Stimulated activated CD8-positive, alpha-beta memory T cell treated with anti-CD3 and anti-CD28 coated beads, Interleukin-12 subunit alpha, Interleukin-12 subunit beta, amount 100 ng/mL, for 1 hour (primary cell): Measurements from ENCODE around the gene ETFA.
"Not testable (repeated sequence)": the region's sequence is repeated elsewhere in the genome, so short reads cannot be mapped to it uniquely, and the experiment has no call there.

Source experiments
- DNase-seq: peaks from one replicate; pipeline ENCODE4 v3.0.0-alpha.2; 2020; ENCODE audit warnings: low read depth

Gene ETFA

DNA sequence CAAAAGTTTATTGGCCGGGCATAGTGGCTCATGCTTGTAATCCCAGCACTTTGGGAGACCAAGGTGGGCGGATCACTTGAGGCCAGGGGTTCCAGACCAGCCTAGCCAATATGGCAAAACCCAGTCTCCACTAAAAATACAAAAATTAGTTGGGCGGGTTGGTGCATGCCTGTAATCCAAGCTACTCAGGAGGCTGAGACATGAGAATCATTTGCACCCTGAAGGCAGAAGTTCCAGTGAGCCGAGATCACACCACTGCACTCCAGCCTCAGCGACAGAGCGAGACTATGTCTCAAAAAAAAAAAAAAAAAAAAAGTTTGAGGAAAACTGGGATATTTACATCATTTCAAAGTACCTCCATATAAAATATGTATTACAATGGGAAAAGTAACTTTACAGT is 40.4 kb downstream of the ETFA start:
- no peak for DNase-seq

DNA sequence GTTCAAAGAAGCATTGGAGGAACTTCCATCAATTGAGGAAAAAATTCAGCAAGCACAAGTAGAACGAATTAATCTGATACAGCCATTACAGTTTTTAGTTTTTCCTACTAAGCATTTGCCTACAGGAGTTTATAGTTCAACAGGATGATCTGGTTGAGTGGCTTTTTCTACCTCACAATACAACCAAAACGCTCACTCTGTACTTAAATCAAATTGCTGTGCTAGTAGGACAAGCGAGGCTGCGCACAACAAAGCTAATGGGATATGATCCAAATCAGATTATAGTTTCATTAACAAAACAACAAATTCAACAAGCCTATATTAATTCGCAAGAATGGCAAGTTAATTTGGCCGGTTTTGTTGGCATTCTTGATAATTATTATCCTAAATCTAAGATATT is 44.2 kb downstream of the ETFA start:
- DNase-seq, result no peak

DNA sequence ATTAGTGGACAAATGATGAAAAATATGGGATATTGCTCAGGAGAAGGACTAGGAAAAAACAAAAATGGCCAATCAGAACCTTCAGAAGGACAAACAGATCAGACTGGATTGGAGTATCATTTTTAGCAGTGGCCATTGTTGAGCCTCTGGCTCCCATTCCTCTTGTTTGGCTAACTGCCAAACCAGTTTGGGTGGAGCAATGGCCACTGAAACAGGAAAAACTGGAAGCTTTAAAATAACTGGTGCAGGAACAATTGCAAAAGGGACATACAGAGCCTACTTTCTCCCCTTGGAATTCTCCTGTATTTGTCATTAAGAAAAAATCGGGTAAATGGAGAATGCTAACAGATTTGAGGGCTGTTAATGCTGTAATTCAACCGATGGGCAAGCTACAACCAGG is 45.5 kb downstream of the ETFA start:
- DNase-seq, result not testable (repeated sequence)

DNA sequence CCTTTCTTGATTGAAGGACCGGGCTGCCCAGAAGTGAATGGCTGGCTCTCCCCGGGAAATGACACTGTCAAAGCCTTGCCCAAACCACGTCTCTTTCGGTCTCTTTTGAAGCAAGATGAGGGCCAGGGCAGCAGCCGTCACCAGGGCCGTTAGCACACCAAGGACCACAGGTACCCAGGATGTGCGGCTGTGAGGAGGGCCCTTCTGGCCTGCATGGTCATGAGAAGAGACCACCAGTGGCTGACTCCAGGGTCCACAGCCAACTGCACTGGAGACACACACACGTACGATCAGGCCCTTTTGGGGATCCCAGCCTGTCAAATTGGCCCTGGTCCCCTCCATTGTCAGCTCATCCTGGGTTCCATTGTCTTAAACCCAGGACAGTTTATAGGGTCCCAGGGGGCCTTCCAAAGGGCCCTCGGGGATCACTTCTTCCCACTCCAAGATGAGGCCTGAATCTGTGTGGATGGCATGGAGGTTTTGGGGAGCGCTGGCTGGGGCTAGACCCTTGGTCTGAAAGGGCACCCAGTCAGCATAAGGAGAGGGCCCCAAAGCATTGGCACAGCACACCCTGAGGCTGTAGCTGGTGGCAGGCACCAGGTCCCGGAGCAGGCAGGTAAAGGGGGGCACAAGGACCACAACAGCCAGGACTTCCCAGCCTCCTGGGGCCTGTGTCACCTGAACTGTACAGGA is 50.9 kb downstream of the ETFA start:
- DNase-seq, result no peak

DNA sequence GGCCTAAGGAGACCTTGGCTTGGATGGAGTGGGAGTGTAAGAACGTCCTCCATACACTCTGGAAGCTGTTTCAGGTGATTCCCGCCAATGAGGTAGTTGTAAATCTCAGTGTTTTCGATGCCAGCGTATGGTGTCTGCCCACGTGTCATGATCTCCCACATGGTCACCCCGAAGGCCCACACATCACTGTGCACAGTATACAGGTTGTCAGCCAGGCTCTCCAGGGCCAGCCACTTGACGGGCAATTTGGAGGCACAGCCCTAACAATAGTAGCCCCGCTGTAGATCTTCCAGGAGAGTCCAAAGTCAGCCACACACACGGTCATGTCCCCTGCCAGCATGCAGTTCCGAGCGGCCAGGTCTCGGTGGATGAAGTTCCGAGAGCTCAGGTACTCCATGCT is 51.9 kb downstream of the ETFA start:
- no peak for DNase-seq

DNA sequence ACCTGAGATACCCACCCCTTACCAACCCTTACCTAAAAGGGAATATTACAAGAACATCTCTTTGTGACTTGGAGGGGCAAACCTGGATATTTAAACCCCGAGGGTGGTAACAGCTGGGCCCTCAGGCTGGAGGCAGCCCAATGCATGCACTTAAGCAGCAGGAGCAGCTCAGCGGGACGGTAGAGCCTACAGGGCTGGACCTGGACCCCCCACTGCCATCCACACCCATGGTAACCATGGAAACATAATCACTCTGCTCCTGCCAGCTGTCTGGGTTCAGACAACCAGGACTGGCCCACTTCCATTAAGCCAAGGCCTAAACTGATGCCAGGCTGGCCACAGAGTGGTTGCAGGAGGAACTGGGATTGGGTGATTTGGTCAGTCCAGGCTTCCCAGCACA is 52.8 kb downstream of the ETFA start:
- DNase-seq, result no peak

DNA sequence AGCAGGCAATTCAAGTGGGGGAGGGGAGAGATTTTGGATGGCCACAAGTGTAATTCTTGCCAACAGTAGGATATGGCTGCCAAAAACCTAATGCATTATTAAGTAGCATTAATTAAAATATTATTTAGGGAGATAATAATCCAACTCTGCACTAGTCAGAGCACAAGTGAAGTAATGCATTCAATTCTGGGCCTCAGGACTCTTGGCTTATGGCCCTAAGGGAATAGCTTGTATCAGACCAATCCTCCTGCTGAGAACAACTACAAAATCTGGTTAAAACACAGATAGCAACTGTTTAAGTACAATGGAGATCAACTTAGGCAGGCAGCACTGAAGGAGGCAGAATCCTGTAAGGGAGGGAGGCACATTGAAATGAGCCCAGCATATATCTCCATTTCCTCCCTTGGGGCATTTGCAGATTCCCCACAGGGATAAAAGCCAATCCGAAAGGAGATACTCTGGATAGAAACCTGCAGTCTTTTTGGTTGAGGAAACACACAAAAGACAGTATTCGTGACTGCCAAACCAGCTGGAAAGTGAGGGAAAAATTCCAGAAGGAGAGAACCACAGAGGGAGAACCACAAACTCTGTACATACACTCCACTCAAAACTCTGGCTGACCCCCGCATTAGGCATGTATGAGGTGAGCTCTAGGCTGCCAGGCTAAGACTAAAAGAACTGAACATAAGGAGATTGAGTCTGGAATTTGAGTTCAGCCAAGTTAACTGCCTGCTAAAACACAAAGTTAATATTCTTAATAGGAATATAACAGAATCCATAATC is 57.4 kb downstream of the ETFA start:
- DNase-seq, result no peak

DNA sequence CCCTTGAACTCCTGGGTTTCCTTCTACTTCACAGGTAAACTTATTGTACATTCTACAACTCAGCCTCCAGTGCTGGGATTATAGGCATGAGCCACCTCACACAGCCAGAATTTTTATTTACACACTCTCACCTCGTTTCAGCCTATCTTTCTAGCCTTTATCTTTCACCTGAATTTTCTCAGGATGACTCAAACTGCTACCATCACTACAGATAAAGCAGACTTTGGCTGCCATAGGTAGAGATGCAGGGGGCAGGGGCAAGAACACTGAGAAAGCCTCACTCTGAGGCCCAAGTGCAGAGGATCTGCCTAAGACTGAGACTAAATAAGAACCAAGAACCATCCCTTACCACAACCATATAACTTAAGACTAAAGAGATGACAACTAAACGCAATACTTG is 59.0 kb downstream of the ETFA start:
- DNase-seq, result no peak

DNA sequence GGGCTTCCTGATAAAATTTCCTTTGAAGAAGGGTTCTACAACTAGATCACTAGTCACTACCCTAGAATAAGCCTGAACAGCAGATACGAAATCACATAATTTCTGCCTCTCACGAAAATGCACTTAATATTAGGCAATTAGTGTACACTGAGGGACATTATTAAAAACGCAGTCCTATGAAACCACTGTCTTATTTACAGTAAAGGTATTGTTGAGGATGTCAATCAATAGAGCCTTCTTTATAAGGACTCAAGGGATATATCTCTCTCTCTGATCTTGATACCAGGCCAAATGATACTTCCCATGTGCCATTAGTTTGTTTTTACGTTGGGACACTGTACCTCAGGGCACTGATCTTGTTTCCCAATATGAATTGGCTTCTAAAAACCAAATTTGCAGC is 59.6 kb downstream of the ETFA start:
- no peak for DNase-seq

- no peak for DNase-seq
Measured at GRCh38 chr15:76245072-76245610, 66.1 kb downstream of the ETFA start.

DNA sequence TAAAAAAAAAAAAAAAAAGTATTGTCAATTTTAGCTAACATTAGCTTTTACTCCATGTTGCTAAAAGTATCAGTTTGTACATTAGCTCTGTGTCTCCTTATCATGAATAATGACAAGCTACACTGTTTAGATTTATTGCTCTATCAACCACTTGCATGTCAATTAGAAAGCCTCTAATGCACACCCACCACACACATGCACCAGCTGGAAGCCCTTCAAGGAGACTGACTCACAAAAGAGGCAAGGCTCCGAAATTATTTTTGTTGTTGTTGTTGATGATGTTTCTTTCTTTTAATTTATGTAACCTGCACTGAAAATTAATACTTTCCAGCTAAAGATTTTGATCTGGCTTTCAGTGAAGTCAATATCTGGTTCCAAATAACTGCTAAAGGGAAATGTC is 71.5 kb downstream of the ETFA start:
- no peak for DNase-seq

GRCh38 chr15:76236350-76236749 is 74.9 kb downstream of the ETFA start:
- no peak for DNase-seq

DNA sequence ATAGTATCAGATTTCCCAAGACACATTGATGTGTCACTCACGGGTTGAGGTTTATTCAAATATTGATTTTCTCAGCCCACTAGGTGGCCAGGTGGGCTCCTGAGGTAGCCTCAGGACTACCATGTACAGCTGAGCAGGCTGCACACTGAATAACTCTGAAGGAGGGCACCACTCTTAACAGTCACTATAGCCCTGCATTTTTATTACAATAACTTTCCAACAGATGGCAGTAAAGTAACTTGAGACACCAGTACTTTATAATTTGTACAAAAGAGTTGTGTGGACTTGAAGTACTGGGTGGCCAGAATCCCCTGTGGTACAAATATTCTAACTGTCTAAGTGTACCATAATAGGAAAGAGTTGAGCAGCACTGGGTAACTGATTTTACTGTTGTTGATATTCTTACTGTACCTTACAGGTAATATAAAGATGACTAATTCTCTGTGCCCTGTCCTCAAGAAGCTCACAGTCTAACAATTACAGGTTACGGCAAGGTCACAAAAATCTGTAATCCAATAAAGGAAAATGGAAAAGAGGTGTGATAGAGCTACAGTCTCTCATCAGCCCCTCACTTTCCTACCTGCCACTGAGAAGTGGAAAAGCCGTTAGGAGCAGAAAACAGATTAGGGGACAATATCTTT is 76.0 kb downstream of the ETFA start:
- DNase-seq, result no peak

DNA sequence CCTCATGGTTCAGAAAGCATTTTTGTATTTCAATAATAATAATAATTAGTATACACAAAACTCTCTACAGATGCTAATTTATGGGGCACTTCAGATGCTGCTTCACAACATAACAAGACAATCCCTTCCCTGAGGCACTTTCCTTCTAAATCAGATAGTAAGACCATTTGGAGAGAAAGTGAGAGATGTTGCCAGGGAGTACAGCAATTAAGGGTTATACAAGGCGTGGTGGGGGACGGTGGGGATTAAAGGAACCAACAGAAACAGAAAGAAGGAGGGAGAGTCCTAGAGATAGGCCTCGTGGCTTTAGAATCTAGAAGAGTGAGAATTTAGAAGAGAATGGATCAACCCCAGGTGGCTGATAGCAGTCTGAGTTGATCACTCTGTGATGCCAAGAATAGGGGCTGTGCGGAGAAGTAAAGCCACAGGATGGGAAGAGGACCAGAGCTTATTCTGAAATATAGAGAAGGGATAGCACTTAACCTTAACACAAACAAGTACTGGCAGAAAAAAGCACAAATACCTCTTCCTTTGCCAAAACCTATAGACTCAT is 76.9 kb downstream of the ETFA start:
- DNase-seq, result no peak

- DNase-seq, result no peak
Measured at GRCh38 chr15:76233921-76234320, 77.3 kb downstream of the ETFA start.

DNA sequence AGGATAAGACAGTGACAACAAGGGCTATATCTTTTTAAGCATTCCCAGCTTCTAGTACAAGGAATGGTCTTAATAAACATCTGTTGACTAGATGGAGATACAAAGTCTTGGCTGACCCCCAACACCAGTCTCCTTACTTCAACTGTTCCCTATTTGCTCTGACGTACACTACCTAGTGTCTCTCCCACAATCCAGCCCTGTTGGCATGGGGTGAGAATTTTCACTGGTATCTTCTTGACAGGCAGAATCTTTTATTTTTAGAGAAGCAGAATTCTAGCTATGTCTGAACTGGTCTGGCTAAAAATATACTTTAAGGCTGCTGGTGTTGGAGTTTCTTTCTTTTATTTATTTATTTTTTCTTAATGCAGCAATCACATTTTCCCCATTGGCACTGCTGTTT is 82.0 kb downstream of the ETFA start:
- no peak for DNase-seq

DNA sequence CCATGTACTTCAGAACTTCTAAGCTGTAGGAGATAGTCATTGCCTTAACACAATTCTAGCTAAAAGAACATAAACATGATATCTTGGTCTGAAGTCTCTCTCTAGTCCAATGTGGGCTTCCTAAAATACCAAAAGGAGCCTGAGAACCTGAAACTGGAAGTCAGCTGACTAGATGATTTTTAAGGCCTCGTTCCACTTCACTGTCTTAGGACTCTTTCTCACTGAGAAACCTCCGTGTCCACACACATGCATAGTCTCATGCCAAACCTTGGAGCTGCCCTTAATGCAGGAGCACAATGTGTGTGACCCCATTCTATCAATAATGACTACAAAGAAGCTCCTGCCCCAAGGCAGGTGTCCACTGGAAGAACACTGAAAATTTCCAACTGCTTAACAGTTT is 87.7 kb downstream of the ETFA start:
- DNase-seq, result no peak

- DNase-seq, result no peak
Measured at GRCh38 chr15:76222159-76222558, 89.1 kb downstream of the ETFA start.

DNA sequence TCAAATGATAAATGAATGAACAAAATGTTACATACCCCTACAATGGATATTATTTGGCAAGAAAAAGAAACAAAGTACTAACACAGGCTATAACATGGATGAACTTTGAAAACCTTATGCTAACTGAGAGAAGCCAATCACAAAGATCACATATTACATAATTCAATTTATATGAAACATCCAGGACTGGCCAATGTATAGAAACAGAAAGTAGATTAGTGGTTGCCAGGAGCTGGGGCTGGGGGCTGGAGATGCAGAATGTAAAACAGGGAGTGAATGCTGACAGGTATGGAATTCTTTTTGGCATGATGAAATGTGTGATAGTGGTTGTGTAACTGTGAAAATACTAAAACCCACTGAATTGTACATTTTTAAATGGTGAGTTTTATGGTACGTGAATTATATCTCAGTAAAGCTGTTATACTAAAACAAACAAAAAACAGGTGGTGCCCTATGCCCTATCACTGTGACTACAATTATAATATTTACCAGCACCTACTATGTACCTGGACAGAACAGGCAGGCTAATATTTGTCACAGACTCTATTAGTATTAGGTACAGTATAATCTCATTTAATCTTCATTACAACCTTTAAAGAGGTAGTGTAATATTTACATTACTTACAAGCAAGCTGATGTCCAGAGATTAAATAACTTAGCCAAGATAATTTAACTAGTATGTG is 90.0 kb downstream of the ETFA start:
- DNase-seq, result no peak

GRCh38 chr15:76217882-76218217 is 93.4 kb downstream of the ETFA start:
- DNase-seq, result no peak

GRCh38 chr15:76217029-76217881 is 94.0 kb downstream of the ETFA start:
- no peak for DNase-seq
